MM.1S (cell line): Measurements from ENCODE around the gene DCP1B.

Experiments
- DNase-seq: peaks from one replicate; pipeline ENCODE4 v3.0.0-alpha.2; 2015
- H2AFZ ChIP-seq: fragments of 300-600 bp; sonication (generic); 2 replicates; pipeline ENCODE4 v1.6.0; 2016; ENCODE audit warnings: antibody characterized with exemption, low read length
- H3F3A ChIP-seq: fragments of 300-600 bp; sonication (generic); 2 replicates; pipeline ENCODE4 v1.6.1; 2016; ENCODE audit warnings: mild to moderate bottlenecking, antibody characterized with exemption, low read length, moderate library complexity, mixed read lengths; ENCODE audit not compliant: insufficient read depth
- H3K27ac ChIP-seq: fragments of 300-600 bp; sonication (generic); 2 replicates; pipeline ENCODE4 v1.5.1; 2016; ENCODE audit warnings: mild to moderate bottlenecking, low read length
- H3K27me3 ChIP-seq: fragments of 300-600 bp; sonication (generic); replicated peaks from 2 replicates; pipeline ENCODE4 v1.6.0; 2016; ENCODE audit warnings: low read length; ENCODE audit not compliant: insufficient read depth
- H3K36me3 ChIP-seq: fragments of 300-600 bp; sonication (generic); replicated peaks from 2 replicates; pipeline ENCODE4 v1.6.1; 2016; ENCODE audit warnings: mild to moderate bottlenecking, low read length, mixed read lengths; ENCODE audit not compliant: insufficient read depth
- H3K4me1 ChIP-seq: fragments of 300-600 bp; sonication (generic); 2 replicates; pipeline ENCODE4 v1.6.1; 2016; ENCODE audit warnings: low read length, mixed read lengths
- H3K4me2 ChIP-seq: fragments of 300-600 bp; sonication (generic); 2 replicates; pipeline ENCODE4 v1.6.0; 2016; ENCODE audit warnings: low read depth, low read length
- H3K4me3 ChIP-seq: fragments of 300-600 bp; sonication (generic); 2 replicates; pipeline ENCODE4 v1.5.1; 2016; ENCODE audit warnings: low read length, mixed read lengths
- H3K79me2 ChIP-seq: fragments of 300-600 bp; sonication (generic); 2 replicates; pipeline ENCODE4 v1.6.1; 2016; ENCODE audit warnings: mixed run types, low read length, mixed read lengths
- H3K9ac ChIP-seq: fragments of 300-600 bp; sonication (generic); 2 replicates; pipeline ENCODE4 v1.6.1; 2016; ENCODE audit warnings: low read length, mixed read lengths
- H3K9me2 ChIP-seq: fragments of 300-600 bp; sonication (generic); replicated peaks from 2 replicates; pipeline ENCODE4 v1.6.1; 2016; ENCODE audit warnings: mild to moderate bottlenecking, low read length, mixed read lengths; ENCODE audit not compliant: insufficient read depth
- H3K9me3 ChIP-seq: fragments of 300-600 bp; sonication (generic); replicated peaks from 2 replicates; pipeline ENCODE4 v1.6.1; 2016; ENCODE audit warnings: mild to moderate bottlenecking, low read length, mixed read lengths; ENCODE audit not compliant: insufficient read depth
- H4K20me1 ChIP-seq: fragments of 300-600 bp; sonication (generic); 2 replicates; pipeline ENCODE4 v1.6.1; 2016; ENCODE audit warnings: mild to moderate bottlenecking, low read length, moderate library complexity, mixed read lengths; ENCODE audit not compliant: insufficient read depth
- CTCF ChIP-seq: fragments of 300-600 bp; sonication (generic); IDR thresholded peaks from 2 replicates; pipeline ENCODE4 v1.5.1; 2016; ENCODE audit warnings: antibody characterized with exemption, low read length, mixed read lengths
- EZH2 ChIP-seq: fragments of 300-600 bp; sonication (generic); optimal IDR thresholded peaks from 2 replicates; pipeline ENCODE3; 2017; ENCODE audit warnings: low read depth, mild to moderate bottlenecking, antibody characterized with exemption, low read length, mixed read lengths
- EZH2phosphoT487 ChIP-seq: fragments of 300-600 bp; sonication (generic); IDR thresholded peaks from 2 replicates; pipeline ENCODE4 v1.6.1; 2018; ENCODE audit warnings: antibody characterized with exemption, low read length

Gene DCP1B

GRCh38 chr12:1932264-1932777 is 71.9 kb downstream of the DCP1B start:
- H3K36me3 ChIP-seq, result no peaks in the 10 kb centered on the region
- H2AFZ ChIP-seq, result no peak overlapping the region
- no peaks in the 10 kb centered on the region for H3K9me2 ChIP-seq
- H3F3A ChIP-seq, result no peaks in the 10 kb centered on the region
- no peak overlapping the region for H3K27ac ChIP-seq
- H3K9me3 ChIP-seq, result no peaks in the 10 kb centered on the region
- H3K27me3 ChIP-seq, result peaks cover 18% of the 10 kb centered on the region; the same call in 1 of the 2 replicates
- no peak overlapping the region for H3K9ac ChIP-seq
- TF ChIP-seq EZH2phosphoT487 (no peak), EZH2 (no peak), CTCF (no peak)
- no peaks in the 10 kb centered on the region for H3K79me2 ChIP-seq
- DNase-seq, result no peak
- H3K4me2 ChIP-seq, result no peak overlapping the region
- 0 out of 2 replicates have a peak, but pooled peaks cover 3% of the 10 kb centered on the region for H3K4me1 ChIP-seq
- no peak overlapping the region for H3K4me3 ChIP-seq
- no peaks in the 10 kb centered on the region for H4K20me1 ChIP-seq

GRCh38 chr12:1931642-1932041 is 72.6 kb downstream of the DCP1B start:
- Histone ChIP-seq H3K9ac (no peak overlapping the region), H3K4me1 (0 out of 2 replicates have a peak, but pooled peaks cover 3% of the 10 kb centered on the region), H3K9me2 (no peaks in the 10 kb centered on the region), H3K4me2 (no peak overlapping the region), H3K36me3 (no peaks in the 10 kb centered on the region), H3K4me3 (no peak overlapping the region), H3K27me3 (peaks cover 18% of the 10 kb centered on the region; the same call in 1 of the 2 replicates), H2AFZ (no peak overlapping the region), H3K9me3 (no peaks in the 10 kb centered on the region), H3K27ac (no peak overlapping the region), H3K79me2 (no peaks in the 10 kb centered on the region), H4K20me1 (no peaks in the 10 kb centered on the region), H3F3A (no peaks in the 10 kb centered on the region)
- no peak for DNase-seq
- TF ChIP-seq CTCF (no peak), EZH2 (no peak), EZH2phosphoT487 (no peak)

DNA sequence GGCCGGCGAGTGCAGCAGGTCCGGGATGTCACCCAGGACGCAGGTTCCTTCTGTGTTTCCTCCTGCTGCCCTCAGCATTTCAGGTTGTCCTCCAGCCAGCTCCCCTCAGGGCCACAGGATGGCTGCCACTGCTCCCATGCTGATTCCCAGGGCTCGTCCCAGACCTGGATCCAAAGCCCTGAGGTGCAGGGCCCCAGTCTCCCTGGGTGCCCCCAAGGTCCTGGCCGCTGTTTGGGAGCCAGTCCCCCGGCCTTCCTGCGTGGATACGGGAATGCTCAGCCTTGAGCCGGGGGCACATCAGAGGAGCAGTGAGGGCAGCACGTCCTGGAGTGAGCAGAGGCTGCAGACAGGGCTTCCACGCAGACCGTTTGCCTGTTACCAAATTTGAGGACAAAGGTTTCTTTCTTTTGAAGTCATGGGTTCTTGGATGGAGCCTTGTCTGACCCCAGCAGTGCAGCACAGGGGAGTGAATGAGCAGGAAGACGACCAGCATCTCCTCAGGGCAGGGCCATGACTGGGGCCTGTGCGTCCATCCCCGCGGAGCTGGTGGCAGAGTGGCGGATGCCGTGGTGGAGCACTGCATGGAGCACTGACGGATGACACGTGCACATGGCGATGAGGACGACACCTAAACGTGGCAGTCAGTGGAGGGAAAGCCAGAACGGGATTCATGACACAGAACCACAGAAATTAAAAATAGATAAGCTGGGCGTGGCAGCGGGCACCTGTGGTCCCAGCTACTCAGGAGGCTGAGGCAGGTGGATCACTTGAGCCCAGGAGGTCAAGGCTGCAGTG is 73.3 kb downstream of the DCP1B start:
- no peak overlapping the region for H2AFZ ChIP-seq
- H3K4me2 ChIP-seq, result no peak overlapping the region
- H4K20me1 ChIP-seq, result no peaks in the 10 kb centered on the region
- no peak overlapping the region for H3K4me3 ChIP-seq
- no peak overlapping the region for H3K9ac ChIP-seq
- no peak for DNase-seq
- H3F3A ChIP-seq, result no peaks in the 10 kb centered on the region
- no peaks in the 10 kb centered on the region for H3K9me3 ChIP-seq
- TF ChIP-seq EZH2, result no peak
- H3K27me3 ChIP-seq, result peaks cover 18% of the 10 kb centered on the region; the same call in 1 of the 2 replicates
- H3K36me3 ChIP-seq, result no peaks in the 10 kb centered on the region
- no peaks in the 10 kb centered on the region for H3K79me2 ChIP-seq
- no peak overlapping the region for H3K27ac ChIP-seq
- 0 out of 2 replicates have a peak, but pooled peaks cover 3% of the 10 kb centered on the region for H3K4me1 ChIP-seq
- no peaks in the 10 kb centered on the region for H3K9me2 ChIP-seq
